IMR-90 (cell line): ENCODE results near the gene CAMTA1.

Source experiments
- BHLHE40 ChIP-seq: fragments of 150-350 bp; IDR thresholded peaks from 2 replicates; pipeline ENCODE4 v1.6.1; 2016; ENCODE audit warnings: mild to moderate bottlenecking, low read depth, low read length
- CHD1 ChIP-seq: IDR thresholded peaks from 2 replicates; pipeline ENCODE4 v1.6.1; 2012; ENCODE audit warnings: low read depth, low read length, improper control_type of control experiment
- MXI1 ChIP-seq: IDR thresholded peaks from 2 replicates; pipeline ENCODE4 v1.6.1; 2012; ENCODE audit warnings: low read depth, mild to moderate bottlenecking, low read length, moderate library complexity, borderline replicate concordance
- POLR2A ChIP-seq: IDR thresholded peaks from 2 replicates; pipeline ENCODE4 v1.6.1; 2012; ENCODE audit warnings: mild to moderate bottlenecking, low read depth, low read length
- RAD21 ChIP-seq: IDR thresholded peaks from 2 replicates; pipeline ENCODE4 v1.6.1; 2012; ENCODE audit warnings: low read length, improper control_type of control experiment
- RFX5 ChIP-seq: IDR thresholded peaks from 2 replicates; pipeline ENCODE4 v1.8.0; 2012; ENCODE audit warnings: low read depth, mild to moderate bottlenecking, low read length, moderate library complexity
- TF ChIP-seq, protein P1 (sequence below): conservative IDR thresholded peaks from 2 replicates; pipeline ENCODE4 v1.5.1; 2012; ENCODE audit warnings: mild to moderate bottlenecking, low read depth, low read length, improper control_type of control experiment
- TF ChIP-seq, protein P2 (sequence below): fragments of 150-350 bp; IDR thresholded peaks from 2 replicates; pipeline ENCODE4 v1.6.1; 2016; ENCODE audit warnings: low read depth, mild to moderate bottlenecking, low read length, moderate library complexity, borderline replicate concordance

DNA sequence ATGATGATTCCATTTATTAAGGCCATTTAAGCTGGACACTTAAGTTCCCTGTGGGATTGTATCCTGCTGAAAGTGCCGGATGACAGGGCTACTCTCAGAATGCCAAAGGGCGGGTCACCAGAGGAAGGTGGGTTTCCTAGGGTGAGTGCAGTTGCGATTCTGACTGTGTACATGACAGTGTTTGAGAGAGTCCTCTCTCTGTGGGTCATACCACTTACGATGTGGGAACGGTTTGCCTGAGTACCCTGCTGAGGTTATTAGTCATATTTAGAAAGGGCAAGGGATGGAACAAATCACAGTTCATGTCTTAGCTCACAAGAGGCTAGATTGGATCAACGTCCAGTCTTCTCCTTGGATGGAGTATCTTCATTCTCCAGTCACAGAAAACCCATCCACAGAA, 461.9 kb downstream of the CAMTA1 start:
- TF ChIP-seq, protein P1, sequence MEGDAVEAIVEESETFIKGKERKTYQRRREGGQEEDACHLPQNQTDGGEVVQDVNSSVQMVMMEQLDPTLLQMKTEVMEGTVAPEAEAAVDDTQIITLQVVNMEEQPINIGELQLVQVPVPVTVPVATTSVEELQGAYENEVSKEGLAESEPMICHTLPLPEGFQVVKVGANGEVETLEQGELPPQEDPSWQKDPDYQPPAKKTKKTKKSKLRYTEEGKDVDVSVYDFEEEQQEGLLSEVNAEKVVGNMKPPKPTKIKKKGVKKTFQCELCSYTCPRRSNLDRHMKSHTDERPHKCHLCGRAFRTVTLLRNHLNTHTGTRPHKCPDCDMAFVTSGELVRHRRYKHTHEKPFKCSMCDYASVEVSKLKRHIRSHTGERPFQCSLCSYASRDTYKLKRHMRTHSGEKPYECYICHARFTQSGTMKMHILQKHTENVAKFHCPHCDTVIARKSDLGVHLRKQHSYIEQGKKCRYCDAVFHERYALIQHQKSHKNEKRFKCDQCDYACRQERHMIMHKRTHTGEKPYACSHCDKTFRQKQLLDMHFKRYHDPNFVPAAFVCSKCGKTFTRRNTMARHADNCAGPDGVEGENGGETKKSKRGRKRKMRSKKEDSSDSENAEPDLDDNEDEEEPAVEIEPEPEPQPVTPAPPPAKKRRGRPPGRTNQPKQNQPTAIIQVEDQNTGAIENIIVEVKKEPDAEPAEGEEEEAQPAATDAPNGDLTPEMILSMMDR = no peak
- TF ChIP-seq POLR2A (no peak), RAD21 (no peak), RFX5 (no peak), BHLHE40 (no peak), MXI1 (no peak), CHD1 (no peak)
- TF ChIP-seq, protein P2, sequence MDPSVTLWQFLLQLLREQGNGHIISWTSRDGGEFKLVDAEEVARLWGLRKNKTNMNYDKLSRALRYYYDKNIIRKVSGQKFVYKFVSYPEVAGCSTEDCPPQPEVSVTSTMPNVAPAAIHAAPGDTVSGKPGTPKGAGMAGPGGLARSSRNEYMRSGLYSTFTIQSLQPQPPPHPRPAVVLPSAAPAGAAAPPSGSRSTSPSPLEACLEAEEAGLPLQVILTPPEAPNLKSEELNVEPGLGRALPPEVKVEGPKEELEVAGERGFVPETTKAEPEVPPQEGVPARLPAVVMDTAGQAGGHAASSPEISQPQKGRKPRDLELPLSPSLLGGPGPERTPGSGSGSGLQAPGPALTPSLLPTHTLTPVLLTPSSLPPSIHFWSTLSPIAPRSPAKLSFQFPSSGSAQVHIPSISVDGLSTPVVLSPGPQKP = no peak
